ENCODE results near the gene SKAP2. TPM values are rescaled to one million over a fixed set of nuclear protein-coding genes. Genes with fewer than 3 reads are reported as not detected.

Gene SKAP2
- total RNA-seq, 1 donor from 2014 or later, result 3.5 TPM

GRCh38 chr7:26656735-26657134 is 207.7 kb downstream of the SKAP2 start:
- DNase-seq (ENCODE audit: low read depth, low spot score), result no peak
- H3K27ac Mint-ChIP-seq (ENCODE audit: unreplicated experiment), result no peak overlapping the region
- H3K36me3 Mint-ChIP-seq (ENCODE audit: low read depth), result no peaks in the 10 kb centered on the region
- TF ChIP-seq CTCF (conservative IDR thresholded peaks at IDR 0.05), result no peak
- H3K27me3 Mint-ChIP-seq (ENCODE audit: low read depth), result peaks cover 38% of the 10 kb centered on the region
- no peak overlapping the region for H3K4me3 Mint-ChIP-seq
- H3K9me3 Mint-ChIP-seq, result no peaks in the 10 kb centered on the region
- H3K4me1 Mint-ChIP-seq, result peaks cover 55% of the 10 kb centered on the region

- peaks cover 33% of the 10 kb centered on the region for H3K27me3 Mint-ChIP-seq (ENCODE audit: low read depth)
- no peak overlapping the region for H3K27ac Mint-ChIP-seq (ENCODE audit: unreplicated experiment)
- no peak for TF ChIP-seq CTCF (conservative IDR thresholded peaks at IDR 0.05)
- no peak for DNase-seq (ENCODE audit: low read depth, low spot score)
- no peak overlapping the region for H3K4me3 Mint-ChIP-seq
- no peaks in the 10 kb centered on the region for H3K9me3 Mint-ChIP-seq
- no peaks in the 10 kb centered on the region for H3K36me3 Mint-ChIP-seq (ENCODE audit: low read depth)
- H3K4me1 Mint-ChIP-seq, result peaks cover 55% of the 10 kb centered on the region
These were observed 208.6 kb downstream of the SKAP2 start for GRCh38 chr7:26655781-26656180.

- H3K4me1 Mint-ChIP-seq, result peaks cover 43% of the 10 kb centered on the region
These were observed 210.7 kb downstream of the SKAP2 start for GRCh38 chr7:26653430-26654399.

GRCh38 chr7:26652401-26653100 is 211.8 kb downstream of the SKAP2 start:
- no peak for TF ChIP-seq CTCF (conservative IDR thresholded peaks at IDR 0.05)
- Mint-ChIP-seq H3K4me1 (peaks cover 32% of the 10 kb centered on the region), H3K9me3 (no peaks in the 10 kb centered on the region), H3K36me3 (ENCODE audit: low read depth) (no peaks in the 10 kb centered on the region), H3K27ac (ENCODE audit: unreplicated experiment) (no peak overlapping the region), H3K27me3 (ENCODE audit: low read depth) (peaks cover 17% of the 10 kb centered on the region), H3K4me3 (no peak overlapping the region)
- no peak for DNase-seq (ENCODE audit: low read depth, low spot score)

More at GRCh38 chr7:26653430-26654399, 210.7 kb downstream of the SKAP2 start:
- Mint-ChIP-seq H3K36me3 (ENCODE audit: low read depth) (no peaks in the 10 kb centered on the region), H3K27me3 (ENCODE audit: low read depth) (peaks cover 28% of the 10 kb centered on the region), H3K4me3 (no peak overlapping the region), H3K27ac (ENCODE audit: unreplicated experiment) (no peak overlapping the region), H3K9me3 (no peaks in the 10 kb centered on the region)
- TF ChIP-seq CTCF (conservative IDR thresholded peaks at IDR 0.05), result no peak
- DNase-seq (ENCODE audit: low read depth, low spot score), result no peak

- Mint-ChIP-seq H3K27ac (ENCODE audit: unreplicated experiment) (no peak overlapping the region), H3K9me3 (no peaks in the 10 kb centered on the region), H3K4me3 (no peak overlapping the region), H3K4me1 (peaks cover 10% of the 10 kb centered on the region), H3K27me3 (ENCODE audit: low read depth) (peaks cover 2% of the 10 kb centered on the region), H3K36me3 (ENCODE audit: low read depth) (no peaks in the 10 kb centered on the region)
- no peak for TF ChIP-seq CTCF (conservative IDR thresholded peaks at IDR 0.05)
- DNase-seq (ENCODE audit: low read depth, low spot score), result no peak
These were observed 214.3 kb downstream of the SKAP2 start for GRCh38 chr7:26650103-26650502.
